IMR-90 (cell line): ENCODE results near the gene INO80. TPM values are rescaled to one million over a fixed set of nuclear protein-coding genes. Genes with fewer than 3 reads are reported as not detected.

Experiments
- ATAC-seq: fragments of 200-7000 bp; cut with Tn5 transposase; 2 replicates; pipeline ENCODE4 v1.9.1; 2020; ENCODE audit warnings: low read depth, mild to moderate bottlenecking, moderate library complexity
- BruUV-seq: library from RNA; stranded (reverse); fragments of 400-500 nt; replicated peaks from 2 replicates; lab custom pipeline; 2021; lab: Mats Ljungman, UMichigan
- CTCF ChIA-PET: fragments of 300-600 bp; formaldehyde crosslinking; extraction: SDS; loops from one replicate; lab custom pipeline; 2021; ENCODE audit warnings: antibody characterized with exemption; lab: Yijun Ruan, JAX
- POLR2A ChIA-PET: fragments of 300-600 bp; sonication (Branson Sonifier 250); formaldehyde crosslinking; loops from one replicate; lab custom pipeline; 2022; ENCODE audit warnings: antibody characterized with exemption; ENCODE audit not compliant: unreplicated experiment; lab: Charles Lee
- DNase-seq: peaks from one replicate; pipeline ENCODE4 v3.0.0; 2013
- H2AFZ ChIP-seq: replicated peaks from 2 replicates; pipeline ENCODE3; 2013; ENCODE audit warnings: low read length, mild to moderate bottlenecking; ENCODE audit not compliant: poor library complexity
- H2AK5ac ChIP-seq: 2 replicates; pipeline ENCODE4 v1.6.1; 2013; ENCODE audit warnings: low read depth, low read length, inconsistent platforms
- H2AK9ac ChIP-seq: replicated peaks from 2 replicates; pipeline ENCODE3; 2013; ENCODE audit warnings: mild to moderate bottlenecking, low read depth, low read length, moderate library complexity; ENCODE audit not compliant: poor library complexity
- H2BK120ac ChIP-seq: 2 replicates; pipeline ENCODE4 v1.6.1; 2013; ENCODE audit warnings: low read depth, low read length, inconsistent platforms
- H2BK15ac ChIP-seq: 3 replicates; pipeline ENCODE4 v1.6.1; 2013; ENCODE audit warnings: low read depth, low read length, inconsistent platforms
- H2BK20ac ChIP-seq: 2 replicates; pipeline ENCODE4 v1.6.1; 2013; ENCODE audit warnings: low read depth, mild to moderate bottlenecking, inconsistent platforms, low read length, moderate library complexity
- H2BK5ac ChIP-seq: 2 replicates; pipeline ENCODE4 v1.6.1; 2013; ENCODE audit warnings: mild to moderate bottlenecking, low read depth, low read length, inconsistent platforms; ENCODE audit not compliant: poor library complexity, severe bottlenecking
- H3K14ac ChIP-seq: replicated peaks from 2 replicates; pipeline ENCODE4 v1.6.1; 2013; ENCODE audit warnings: low read depth, low read length, inconsistent platforms
- H3K18ac ChIP-seq: 2 replicates; pipeline ENCODE4 v1.6.1; 2013; ENCODE audit warnings: low read depth, low read length, control low read depth
- H3K23ac ChIP-seq: 2 replicates; pipeline ENCODE4 v1.6.1; 2013; ENCODE audit warnings: low read depth, low read length, inconsistent platforms
- H3K27ac ChIP-seq: 2 replicates; pipeline ENCODE4 v1.5.1; 2013; ENCODE audit warnings: mild to moderate bottlenecking, control low read depth, low read length; ENCODE audit not compliant: insufficient read depth
- H3K27me3 ChIP-seq: 2 replicates; pipeline ENCODE4 v1.6.1; 2013; ENCODE audit warnings: low read length; ENCODE audit not compliant: control insufficient read depth, insufficient read depth
- H3K36me3 ChIP-seq: 2 replicates; pipeline ENCODE4 v1.6.1; 2013; ENCODE audit warnings: low read length, mixed read lengths; ENCODE audit not compliant: control insufficient read depth, insufficient read depth
- H3K4ac ChIP-seq: 2 replicates; pipeline ENCODE4 v1.6.1; 2013; ENCODE audit warnings: low read depth, low read length, inconsistent platforms
- H3K4me1 ChIP-seq: 2 replicates; pipeline ENCODE4 v1.6.1; 2013; ENCODE audit warnings: low read length, mixed read lengths; ENCODE audit not compliant: control insufficient read depth, insufficient read depth
- H3K4me2 ChIP-seq: 2 replicates; pipeline ENCODE4 v1.6.1; 2013; ENCODE audit warnings: low read depth, mild to moderate bottlenecking, control low read depth, low read length, moderate library complexity
- H3K4me3 ChIP-seq: 2 replicates; pipeline ENCODE4 v1.5.1; 2013; ENCODE audit warnings: low read depth, mild to moderate bottlenecking, control low read depth, low read length, moderate library complexity; ENCODE audit not compliant: insufficient read depth
- H3K56ac ChIP-seq: 2 replicates; pipeline ENCODE4 v1.6.1; 2013; ENCODE audit warnings: low read length, inconsistent platforms; ENCODE audit not compliant: insufficient read depth; ENCODE audit errors: extremely low read depth
- H3K79me1 ChIP-seq, 2 experiments: 2 replicates each; pipeline ENCODE4 v1.6.1; 2013; ENCODE audit warnings: low read length in 2 of 2, inconsistent platforms in 1 of 2, low read depth in 1 of 2
- H3K9ac ChIP-seq: 2 replicates; pipeline ENCODE4 v1.6.1; 2013; ENCODE audit warnings: low read depth, low read length, control low read depth
- H3K9me1 ChIP-seq: 2 replicates; pipeline ENCODE4 v1.6.1; 2013; ENCODE audit warnings: low read length, inconsistent platforms; ENCODE audit not compliant: insufficient read depth
- H3K9me3 ChIP-seq: 2 replicates; pipeline ENCODE4 v1.6.1; 2013; ENCODE audit warnings: low read length; ENCODE audit not compliant: control insufficient read depth, insufficient read depth
- H4K20me1 ChIP-seq: 2 replicates; pipeline ENCODE4 v1.6.1; 2013; ENCODE audit warnings: low read length, inconsistent platforms; ENCODE audit not compliant: insufficient read depth
- H4K5ac ChIP-seq: 2 replicates; pipeline ENCODE4 v1.6.1; 2013; ENCODE audit warnings: mild to moderate bottlenecking, low read depth, low read length, control low read depth
- H4K8ac ChIP-seq, 2 experiments: 2 replicates each; pipeline ENCODE4 v1.6.1; 2013; ENCODE audit warnings: low read depth in 2 of 2, low read length in 2 of 2, control low read depth in 1 of 2, inconsistent platforms in 1 of 2
- H4K91ac ChIP-seq: 2 replicates; pipeline ENCODE4 v1.6.1; 2013; ENCODE audit warnings: low read depth, low read length, inconsistent platforms; ENCODE audit not compliant: insufficient read depth
- BHLHE40 ChIP-seq: fragments of 150-350 bp; IDR thresholded peaks from 2 replicates; pipeline ENCODE4 v1.6.1; 2016; ENCODE audit warnings: mild to moderate bottlenecking, low read depth, low read length
- CEBPB ChIP-seq: IDR thresholded peaks from 2 replicates; pipeline ENCODE4 v1.6.1; 2012; ENCODE audit warnings: low read depth, low read length, improper control_type of control experiment
- MAFK ChIP-seq: IDR thresholded peaks from 2 replicates; pipeline ENCODE4 v1.6.1; 2012; ENCODE audit warnings: low read depth, low read length, improper control_type of control experiment
- MAZ ChIP-seq: IDR thresholded peaks from 2 replicates; pipeline ENCODE4 v1.6.1; 2012; ENCODE audit warnings: low read depth, mild to moderate bottlenecking, low read length, improper control_type of control experiment, moderate library complexity, borderline replicate concordance
- MXI1 ChIP-seq: IDR thresholded peaks from 2 replicates; pipeline ENCODE4 v1.6.1; 2012; ENCODE audit warnings: low read depth, mild to moderate bottlenecking, low read length, moderate library complexity, borderline replicate concordance
- NFE2L2 ChIP-seq: fragments of 150-350 bp; IDR thresholded peaks from 2 replicates; pipeline ENCODE4 v1.6.1; 2016; ENCODE audit warnings: low read depth, mild to moderate bottlenecking, low read length
- RCOR1 ChIP-seq: IDR thresholded peaks from 2 replicates; pipeline ENCODE4 v1.6.1; 2012; ENCODE audit warnings: mild to moderate bottlenecking, low read length, improper control_type of control experiment; ENCODE audit not compliant: insufficient replicate concordance
- RFX5 ChIP-seq: IDR thresholded peaks from 2 replicates; pipeline ENCODE4 v1.8.0; 2012; ENCODE audit warnings: low read depth, mild to moderate bottlenecking, low read length, moderate library complexity
- SMC3 ChIP-seq: fragments of 150-350 bp; IDR thresholded peaks from 2 replicates; pipeline ENCODE4 v1.6.1; 2016; ENCODE audit warnings: low read depth, mild to moderate bottlenecking, antibody characterized with exemption, low read length, moderate library complexity
- USF2 ChIP-seq: fragments of 150-350 bp; IDR thresholded peaks from 2 replicates; pipeline ENCODE4 v1.6.1; 2017; ENCODE audit warnings: mild to moderate bottlenecking, antibody characterized with exemption, low read length, low read depth
- WGBS, 2 experiments: methylation state at CpG; one replicate each; pipeline versions ENCODE4 v1.1.5 to v1.1.7; 2013; ENCODE audit warnings: missing lambda C conversion rate in 2 of 2; ENCODE audit not compliant: insufficient read length in 1 of 2; ENCODE audit errors: extremely low coverage in 2 of 2; 5-methylcytosine and 5-hydroxymethylcytosine counted together
- dilution Hi-C: fragments of 300-500 bp; cut with HindIII; formaldehyde crosslinking; loops from one replicate; pipeline ENCODE4 v1.14.3; 2018; ENCODE audit warnings: low sequenced_read_pairs; ENCODE audit not compliant: unreplicated experiment
- in situ Hi-C: fragments of 300-500 bp; cut with MboI; formaldehyde crosslinking; loops from 3 replicates; pipeline ENCODE4 v1.14.3; 2019; ENCODE audit warnings: low sequenced_read_pairs, inconsistent platforms, mixed read lengths
- intact Hi-C: fragments of 100-400 bp; cut with micrococcal nuclease; formaldehyde crosslinking; loops from 2 replicates; pipeline ENCODE4 v1.10.0; 2022
- polyA plus RNA-seq, 3 experiments: library from polyadenylated mRNA; depleted of rRNA; stranded (reverse); fragments of >200 nt; gene quantifications; 2 replicates each; pipeline ENCODE4 v1.2.3, GENCODE V29; 2012; ENCODE audit warnings: low replicate concordance in 1 of 3
- total RNA-seq: library from RNA; depleted of rRNA; stranded (reverse); fragments of >200 nt; gene quantifications from 2 replicates; pipeline ENCODE4 v1.2.3, GENCODE V29; 2012
- TF ChIP-seq, protein P1 (sequence below): conservative IDR thresholded peaks from 2 replicates; pipeline ENCODE4 v1.5.1; 2012; ENCODE audit warnings: mild to moderate bottlenecking, low read depth, low read length, improper control_type of control experiment
- TF ChIP-seq, protein P2 (sequence below): fragments of 150-350 bp; IDR thresholded peaks from 2 replicates; pipeline ENCODE4 v1.6.1; 2016; ENCODE audit warnings: low read depth, mild to moderate bottlenecking, low read length, moderate library complexity, borderline replicate concordance

The INO80 gene
- total and polyA plus RNA-seq, 2 of the 4 experiments (the other 2 are of a cell fraction): 6.0 to 13.3 TPM

GRCh38 chr15:41128174-41128902 is 12.3 kb upstream of the INO80 start:
- Histone ChIP-seq H2AK9ac (no peak overlapping the region), H3K79me1 (no peaks in the 10 kb centered on the region), H3K14ac (no peak overlapping the region), H3K27ac (no peak overlapping the region), H3K9ac (no peak overlapping the region), H3K4me1 (no peaks in the 10 kb centered on the region), H4K91ac (no peak overlapping the region), H4K8ac (no peak overlapping the region), H3K18ac (no peak overlapping the region), H3K23ac (no peak overlapping the region), H3K4ac (no peak overlapping the region), H4K20me1 (no peaks in the 10 kb centered on the region), H4K5ac (no peak overlapping the region), H2AFZ (no peak overlapping the region), H3K9me1 (no peaks in the 10 kb centered on the region), H3K9me3 (no peaks in the 10 kb centered on the region), H2BK15ac (no peak overlapping the region), H3K27me3 (peaks cover 16% of the 10 kb centered on the region), H2AK5ac (no peak overlapping the region), H2BK20ac (no peak overlapping the region), H3K4me2 (no peak overlapping the region), H3K4me3 (no peak overlapping the region), H3K36me3 (no peaks in the 10 kb centered on the region), H3K56ac (no peak overlapping the region), H2BK5ac (no peak overlapping the region), H2BK120ac (no peak overlapping the region)
- intact Hi-C loops (no loop called here), dilution Hi-C loops (no loop called here), in situ Hi-C loops (no loop called here)
- TF ChIP-seq, protein P1, sequence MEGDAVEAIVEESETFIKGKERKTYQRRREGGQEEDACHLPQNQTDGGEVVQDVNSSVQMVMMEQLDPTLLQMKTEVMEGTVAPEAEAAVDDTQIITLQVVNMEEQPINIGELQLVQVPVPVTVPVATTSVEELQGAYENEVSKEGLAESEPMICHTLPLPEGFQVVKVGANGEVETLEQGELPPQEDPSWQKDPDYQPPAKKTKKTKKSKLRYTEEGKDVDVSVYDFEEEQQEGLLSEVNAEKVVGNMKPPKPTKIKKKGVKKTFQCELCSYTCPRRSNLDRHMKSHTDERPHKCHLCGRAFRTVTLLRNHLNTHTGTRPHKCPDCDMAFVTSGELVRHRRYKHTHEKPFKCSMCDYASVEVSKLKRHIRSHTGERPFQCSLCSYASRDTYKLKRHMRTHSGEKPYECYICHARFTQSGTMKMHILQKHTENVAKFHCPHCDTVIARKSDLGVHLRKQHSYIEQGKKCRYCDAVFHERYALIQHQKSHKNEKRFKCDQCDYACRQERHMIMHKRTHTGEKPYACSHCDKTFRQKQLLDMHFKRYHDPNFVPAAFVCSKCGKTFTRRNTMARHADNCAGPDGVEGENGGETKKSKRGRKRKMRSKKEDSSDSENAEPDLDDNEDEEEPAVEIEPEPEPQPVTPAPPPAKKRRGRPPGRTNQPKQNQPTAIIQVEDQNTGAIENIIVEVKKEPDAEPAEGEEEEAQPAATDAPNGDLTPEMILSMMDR: no peak
- TF ChIP-seq BHLHE40 (no peak), MXI1 (no peak), MAFK (no peak), CEBPB (no peak), NFE2L2 (no peak), SMC3 (no peak), USF2 (no peak), MAZ (no peak), RFX5 (no peak), RCOR1 (no peak)
- TF ChIP-seq, protein P2, sequence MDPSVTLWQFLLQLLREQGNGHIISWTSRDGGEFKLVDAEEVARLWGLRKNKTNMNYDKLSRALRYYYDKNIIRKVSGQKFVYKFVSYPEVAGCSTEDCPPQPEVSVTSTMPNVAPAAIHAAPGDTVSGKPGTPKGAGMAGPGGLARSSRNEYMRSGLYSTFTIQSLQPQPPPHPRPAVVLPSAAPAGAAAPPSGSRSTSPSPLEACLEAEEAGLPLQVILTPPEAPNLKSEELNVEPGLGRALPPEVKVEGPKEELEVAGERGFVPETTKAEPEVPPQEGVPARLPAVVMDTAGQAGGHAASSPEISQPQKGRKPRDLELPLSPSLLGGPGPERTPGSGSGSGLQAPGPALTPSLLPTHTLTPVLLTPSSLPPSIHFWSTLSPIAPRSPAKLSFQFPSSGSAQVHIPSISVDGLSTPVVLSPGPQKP: no peak
- BruUV-seq: no TSS peak
- WGBS, 2 experiments: no CpG with 5 or more reads among the region's 6 CpGs
- no peak for ATAC-seq
- no peak for DNase-seq
- ChIA-PET POLR2A (no interaction called here), CTCF (no interaction called here)
